Measurements from ENCODE around the gene CEP83.
A peak's percentile ranks its signal among the peaks of the same experiment; 100 is the strongest.
"Not testable (repeated sequence)": the region's sequence is repeated elsewhere in the genome, so short reads cannot be mapped to it uniquely, and the experiment has no call there.

CEP83 gene

GRCh38 chr12:94459728-94460615, at the start of gene CEP83:
Gene CEP83 (minus strand): TSS chr12:94459867. CDS start chr12:94412490, 47,377 bp downstream.
- peak; percentile 89 to 97 (median 91) for DNase-seq (ENCODE audit: low read depth in 2 of 3, low spot score in 2 of 3)

GRCh38 chr12:94509317-94509716, 49.6 kb upstream of the CEP83 start:
- DNase-seq (ENCODE audit: low read depth in 2 of 3, low spot score in 2 of 3): no peak

- no peak for DNase-seq (ENCODE audit: low read depth in 2 of 3, low spot score in 2 of 3)
Observed at GRCh38 chr12:94507455-94507854, 47.8 kb upstream of the CEP83 start.

- DNase-seq (ENCODE audit: low read depth in 2 of 3, low spot score in 2 of 3): no peak
Observed at GRCh38 chr12:94504386-94504785, 44.7 kb upstream of the CEP83 start.

- DNase-seq (ENCODE audit: low read depth in 2 of 3, low spot score in 2 of 3): no peak
Observed at GRCh38 chr12:94503619-94504018, 44.0 kb upstream of the CEP83 start.

GRCh38 chr12:94500831-94501567, 41.3 kb upstream of the CEP83 start:
- no peak for DNase-seq (ENCODE audit: low read depth in 2 of 3, low spot score in 2 of 3)

GRCh38 chr12:94498698-94499097, 39.0 kb upstream of the CEP83 start:
- DNase-seq (ENCODE audit: low read depth in 2 of 3, low spot score in 2 of 3): no peak

GRCh38 chr12:94498073-94498472, 38.4 kb upstream of the CEP83 start:
- no peak for DNase-seq (ENCODE audit: low read depth in 2 of 3, low spot score in 2 of 3)

- no peak for DNase-seq (ENCODE audit: low read depth in 2 of 3, low spot score in 2 of 3)
Observed at GRCh38 chr12:94495445-94496115, 35.9 kb upstream of the CEP83 start.

- no peak for DNase-seq (ENCODE audit: low read depth in 2 of 3, low spot score in 2 of 3)
Observed at GRCh38 chr12:94491489-94491888, 31.8 kb upstream of the CEP83 start.

- DNase-seq (ENCODE audit: low read depth in 2 of 3, low spot score in 2 of 3): no peak
Observed at GRCh38 chr12:94488463-94488862, 28.8 kb upstream of the CEP83 start.

GRCh38 chr12:94481734-94482133, 22.1 kb upstream of the CEP83 start:
- no peak for DNase-seq (ENCODE audit: low read depth in 2 of 3, low spot score in 2 of 3)

- DNase-seq (ENCODE audit: low read depth in 2 of 3, low spot score in 2 of 3): no peak
Observed at GRCh38 chr12:94469522-94469921, 9.9 kb upstream of the CEP83 start.

GRCh38 chr12:94460616-94460959, 921 bp upstream of the CEP83 start:
- DNase-seq (ENCODE audit: low read depth in 2 of 3, low spot score in 2 of 3): no peak

GRCh38 chr12:94458877-94459727, 565 bp downstream of the CEP83 start:
- DNase-seq (ENCODE audit: low read depth in 2 of 3, low spot score in 2 of 3): no peak

GRCh38 chr12:94457311-94457710, 2.4 kb downstream of the CEP83 start:
- no peak for DNase-seq (ENCODE audit: low read depth in 2 of 3, low spot score in 2 of 3)

- DNase-seq (ENCODE audit: low read depth in 2 of 3, low spot score in 2 of 3): not testable (repeated sequence)
Observed at GRCh38 chr12:94454318-94454717, 5.3 kb downstream of the CEP83 start.

GRCh38 chr12:94445662-94446061, 14.0 kb downstream of the CEP83 start:
- DNase-seq (ENCODE audit: low read depth in 2 of 3, low spot score in 2 of 3): no peak

- DNase-seq (ENCODE audit: low read depth in 2 of 3, low spot score in 2 of 3): no peak
Observed at GRCh38 chr12:94437303-94437702, 22.4 kb downstream of the CEP83 start.

GRCh38 chr12:94435511-94435927, 24.1 kb downstream of the CEP83 start:
- no peak for DNase-seq (ENCODE audit: low read depth in 2 of 3, low spot score in 2 of 3)

- no peak for DNase-seq (ENCODE audit: low read depth in 2 of 3, low spot score in 2 of 3)
Observed at GRCh38 chr12:94434171-94434570, 25.5 kb downstream of the CEP83 start.
